GM15510 (cell line): ENCODE results near the gene YEATS4.

ENCODE experiments used
- POLR2A ChIP-seq: IDR thresholded peaks from 3 replicates; pipeline ENCODE4 v1.6.1; 2011; ENCODE audit warnings: borderline replicate concordance; ENCODE audit not compliant: insufficient read length; ENCODE audit errors: extremely low read depth

The YEATS4 gene

GRCh38 chr12:69337311-69338090 lies 22.0 kb upstream of the YEATS4 start:
- TF ChIP-seq POLR2A = no peak

- no peak for TF ChIP-seq POLR2A
Observed at GRCh38 chr12:69338120-69338859, 21.3 kb upstream of the YEATS4 start.

- no peak for TF ChIP-seq POLR2A
Observed at GRCh38 chr12:69338936-69339335, 20.6 kb upstream of the YEATS4 start.

- TF ChIP-seq POLR2A = no peak
Observed at GRCh38 chr12:69339999-69340398, 19.5 kb upstream of the YEATS4 start.

GRCh38 chr12:69341328-69341727 lies 18.2 kb upstream of the YEATS4 start:
- no peak for TF ChIP-seq POLR2A

GRCh38 chr12:69342421-69342820 lies 17.1 kb upstream of the YEATS4 start:
- TF ChIP-seq POLR2A = no peak

- TF ChIP-seq POLR2A = no peak
Observed at GRCh38 chr12:69343357-69343756, 16.2 kb upstream of the YEATS4 start.

GRCh38 chr12:69343885-69344612 lies 15.5 kb upstream of the YEATS4 start:
- no peak for TF ChIP-seq POLR2A

GRCh38 chr12:69345077-69345476 lies 14.5 kb upstream of the YEATS4 start:
- TF ChIP-seq POLR2A = no peak

GRCh38 chr12:69345742-69346141 lies 13.8 kb upstream of the YEATS4 start:
- TF ChIP-seq POLR2A = no peak

GRCh38 chr12:69348162-69348938 lies 11.2 kb upstream of the YEATS4 start, which contains the start of gene LYZ:
Gene LYZ, plus strand, starts transcription at chr12:69348381. Its CDS starts 28 bp downstream, at chr12:69348409.
- no peak for TF ChIP-seq POLR2A

- no peak for TF ChIP-seq POLR2A
Observed at GRCh38 chr12:69350002-69350626, 9.4 kb upstream of the YEATS4 start.

- TF ChIP-seq POLR2A = no peak
Observed at GRCh38 chr12:69350777-69351176, 8.8 kb upstream of the YEATS4 start.
